Erythroblast (primary cell): ENCODE results near the gene FAM98C.

Source experiments
- GATA1 ChIP-seq: IDR thresholded peaks from 2 replicates; pipeline ENCODE4 v1.6.1; 2011; ENCODE audit warnings: low read depth, mild to moderate bottlenecking, control low read depth, low read length, moderate library complexity
- POLR2A ChIP-seq: IDR thresholded peaks from 2 replicates; pipeline ENCODE4 v1.6.1; 2011; ENCODE audit warnings: mild to moderate bottlenecking, low read length

DNA sequence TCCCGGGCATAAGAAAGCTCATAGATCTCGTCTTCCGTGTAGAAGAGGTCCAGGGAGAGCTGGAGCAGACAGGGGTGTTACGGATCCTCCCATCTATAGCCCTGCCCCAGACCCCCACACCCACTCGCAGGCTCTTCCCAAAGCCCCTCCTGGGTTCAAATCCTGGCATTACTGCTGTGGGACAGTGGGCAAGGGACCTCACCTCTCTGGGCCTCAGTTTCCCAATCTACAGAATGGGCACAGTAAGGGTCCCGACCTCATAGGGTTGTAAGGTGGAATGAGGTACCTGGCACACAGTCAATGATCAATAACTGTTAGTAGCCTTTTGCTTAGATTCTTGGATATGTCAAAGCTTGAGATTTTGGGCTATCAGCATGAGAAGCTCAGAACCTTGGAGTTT is 10.5 kb downstream of the FAM98C start:
- TF ChIP-seq POLR2A = no peak
- no peak for TF ChIP-seq GATA1
